ENCODE results near the gene NUP214.
"Not testable (repeated sequence)": the region's sequence is repeated elsewhere in the genome, so short reads cannot be mapped to it uniquely, and the experiment has no call there.

NUP214 gene

GRCh38 chr9:131167146-131167692, 41.8 kb downstream of the NUP214 start:
- no peak for DNase-seq

GRCh38 chr9:131167936-131168335, 42.5 kb downstream of the NUP214 start:
- no peak for DNase-seq

DNA sequence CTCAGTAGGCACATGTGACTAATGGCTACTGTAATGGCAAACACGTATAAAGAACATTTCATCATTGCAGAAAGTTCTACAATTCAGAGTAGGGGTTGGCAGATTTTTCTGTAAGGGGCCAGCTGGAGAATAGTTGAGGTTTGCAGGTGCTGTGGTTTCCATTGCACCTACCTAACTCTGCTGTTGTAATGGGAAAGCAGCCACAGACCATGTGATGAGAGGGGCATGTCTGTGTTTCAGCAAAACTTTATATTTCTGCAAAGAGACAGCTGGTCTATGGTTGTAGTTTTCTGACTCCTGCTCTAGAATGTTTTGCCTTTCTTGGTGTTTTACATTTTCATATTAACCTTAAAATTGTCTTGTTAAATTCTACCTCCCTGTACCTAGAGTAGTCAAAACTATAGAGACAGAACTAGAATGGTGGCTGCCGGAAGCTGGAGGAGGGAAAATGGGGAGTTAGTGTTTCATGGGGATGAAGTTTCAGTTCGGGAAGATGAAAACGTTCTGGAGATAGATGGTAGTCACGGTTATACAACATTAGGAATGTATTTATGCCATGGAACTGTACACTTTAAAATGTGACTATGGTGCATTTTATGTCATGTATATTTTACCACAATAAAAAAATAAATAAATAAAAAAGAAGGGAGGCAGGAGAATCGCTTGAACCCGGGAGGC, 44.3 kb downstream of the NUP214 start:
- DNase-seq = no peak

GRCh38 chr9:131173995-131174394, 48.6 kb downstream of the NUP214 start:
- no peak for DNase-seq

- no peak for DNase-seq
Measured at GRCh38 chr9:131174681-131175239, 49.4 kb downstream of the NUP214 start.

DNA sequence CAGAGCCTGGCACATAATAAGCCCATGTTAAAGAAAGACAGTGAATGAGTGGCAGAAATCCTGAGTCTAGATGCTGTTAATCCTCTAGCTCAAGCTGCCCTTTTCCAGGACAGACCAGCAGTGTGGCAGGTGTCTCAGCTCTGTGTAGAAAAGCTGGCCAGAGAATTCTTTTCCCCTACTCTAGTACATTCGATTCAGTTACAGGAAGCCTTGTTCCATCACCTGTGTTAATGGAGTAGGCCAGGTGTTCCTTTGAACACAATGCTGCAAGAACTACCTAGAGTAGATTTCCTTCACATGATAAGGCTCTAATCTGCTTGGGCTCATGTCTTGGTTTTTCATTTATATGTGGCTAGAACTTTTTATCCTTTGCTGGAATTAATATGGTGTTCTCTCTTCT, 52.5 kb downstream of the NUP214 start:
- no peak for DNase-seq

GRCh38 chr9:131178382-131178781, 53.0 kb downstream of the NUP214 start:
- peak; percentile 82 for DNase-seq

GRCh38 chr9:131178926-131179325, 53.5 kb downstream of the NUP214 start:
- no peak for DNase-seq

GRCh38 chr9:131179561-131180219, 54.3 kb downstream of the NUP214 start:
- DNase-seq = no peak

DNA sequence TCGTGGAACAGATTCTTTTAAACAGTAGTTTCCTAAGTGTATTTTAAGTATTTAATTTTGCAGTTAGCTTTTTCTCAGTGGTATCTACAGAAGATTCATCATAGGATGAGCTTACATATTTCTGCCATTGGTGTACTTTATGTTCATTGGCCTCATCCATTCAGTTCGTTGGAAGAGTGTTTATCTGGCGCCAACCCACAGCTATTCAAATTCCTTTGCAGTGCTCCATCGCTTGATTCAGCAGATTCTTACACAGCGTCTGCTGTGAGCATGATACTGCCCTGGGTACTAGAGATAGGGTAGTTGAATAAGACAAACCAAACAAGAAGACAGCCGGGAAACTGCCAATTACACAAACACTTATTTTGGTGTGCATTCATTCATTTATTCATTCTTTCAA, 55.1 kb downstream of the NUP214 start:
- no peak for DNase-seq

DNA sequence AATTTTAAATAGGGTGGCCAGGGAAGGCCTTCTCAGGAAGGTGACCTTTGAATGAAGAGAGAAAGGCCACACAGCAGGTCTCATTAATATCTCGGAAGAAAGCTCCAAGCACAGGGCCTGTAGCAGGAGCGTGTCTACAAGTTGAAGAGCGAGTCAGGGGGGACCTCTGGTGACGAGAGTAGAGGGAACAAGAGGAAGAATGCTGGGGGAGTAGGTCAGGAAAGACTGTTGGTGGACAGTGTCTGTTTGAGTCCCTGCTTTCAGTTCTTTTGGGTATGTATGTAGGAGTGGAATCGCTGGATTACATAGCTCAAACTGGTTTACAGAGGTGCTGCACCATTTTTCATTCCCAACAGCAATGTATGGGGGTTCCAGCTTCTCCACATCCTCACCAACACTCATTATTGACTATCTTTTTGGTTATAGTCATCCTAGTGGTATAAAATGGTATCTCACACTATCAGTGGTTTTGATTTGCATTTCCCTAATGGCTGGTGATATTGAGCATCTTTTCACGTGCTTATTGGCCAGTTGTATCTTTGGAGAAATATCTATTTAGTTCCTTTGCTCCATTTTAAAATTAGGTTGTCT, 55.8 kb downstream of the NUP214 start:
- DNase-seq = no peak

DNA sequence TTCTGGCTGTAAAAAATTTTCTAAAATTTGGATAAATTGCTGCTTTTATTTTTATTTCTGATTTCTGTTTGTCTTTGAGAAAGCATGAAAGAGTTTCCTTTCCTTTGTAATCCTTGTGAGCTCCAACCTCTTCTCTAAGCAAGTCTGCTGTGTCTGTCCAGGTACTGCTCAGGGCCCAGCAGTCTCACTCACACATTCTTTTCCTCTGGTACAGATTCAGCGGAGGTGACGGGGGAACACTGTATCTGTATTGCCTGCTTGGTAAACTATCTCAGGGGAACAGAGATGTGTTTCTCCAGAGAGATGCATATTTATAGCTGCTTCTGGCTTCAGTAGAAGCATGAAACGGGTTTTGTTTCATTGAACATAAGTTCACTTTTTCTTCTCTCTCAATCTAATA, 60.5 kb downstream of the NUP214 start:
- DNase-seq = no peak

DNA sequence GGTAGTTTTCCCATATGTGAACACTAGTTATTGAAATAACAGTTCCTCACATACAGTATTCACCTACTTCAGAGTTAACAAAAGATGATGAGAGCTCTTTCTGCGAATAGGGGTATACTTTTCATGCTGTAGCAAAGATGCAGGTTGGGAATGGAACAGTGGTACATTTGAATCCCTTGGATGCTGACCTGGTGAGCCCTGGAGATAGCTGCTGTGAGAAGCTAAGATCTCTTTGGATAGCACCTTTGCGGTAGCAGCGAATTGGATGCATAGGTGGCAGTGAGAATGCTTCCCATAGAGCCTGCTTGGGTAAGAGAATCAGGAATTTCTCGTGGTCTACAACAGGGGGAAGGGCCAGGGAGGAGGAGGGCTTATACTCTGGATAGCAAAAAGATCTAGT, 61.2 kb downstream of the NUP214 start:
- DNase-seq = no peak

GRCh38 chr9:131187957-131188356, 62.6 kb downstream of the NUP214 start:
- DNase-seq = no peak

- no peak for DNase-seq
Measured at GRCh38 chr9:131188976-131189375, 63.6 kb downstream of the NUP214 start.

- no peak for DNase-seq
Measured at GRCh38 chr9:131190191-131190590, 64.8 kb downstream of the NUP214 start.

DNA sequence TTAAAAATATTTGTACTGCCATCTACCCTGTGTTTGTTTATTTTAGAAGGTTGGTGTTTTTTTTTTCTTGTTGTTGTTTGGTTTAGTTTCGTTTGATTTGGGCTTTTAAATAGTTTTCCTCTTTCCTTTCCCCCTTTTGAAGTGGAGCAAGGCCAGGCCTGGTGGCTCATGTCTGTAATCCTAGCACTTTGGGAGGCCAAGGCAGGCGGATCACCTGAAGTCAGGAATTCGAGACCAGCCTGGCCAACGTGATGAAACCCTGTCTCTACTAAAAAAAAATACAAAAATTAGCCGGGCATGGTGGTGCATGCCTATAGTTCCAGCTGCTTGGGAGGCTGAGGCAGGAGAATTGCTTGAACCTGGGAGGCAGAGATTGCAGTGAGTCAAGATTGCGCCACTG, 65.6 kb downstream of the NUP214 start:
- DNase-seq = not testable (repeated sequence)

DNA sequence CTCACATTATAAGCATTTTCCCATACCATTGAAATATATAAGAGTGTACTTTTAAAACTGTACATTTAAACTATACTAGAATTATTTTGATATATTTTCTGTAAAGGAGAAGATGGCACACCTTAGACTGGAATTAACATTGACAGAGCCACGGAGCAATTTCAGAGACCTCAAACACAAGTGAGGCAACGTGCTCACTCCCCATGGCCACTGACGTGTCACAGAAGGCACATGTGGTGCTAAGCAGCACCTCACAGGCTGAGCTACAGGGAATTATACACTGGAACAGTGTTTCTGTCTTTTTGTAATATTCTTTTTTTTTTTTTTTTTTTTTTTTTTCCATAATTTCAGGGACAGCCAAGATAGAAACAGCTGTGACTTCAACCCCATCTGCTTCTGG, 66.5 kb downstream of the NUP214 start:
- no peak for DNase-seq

DNA sequence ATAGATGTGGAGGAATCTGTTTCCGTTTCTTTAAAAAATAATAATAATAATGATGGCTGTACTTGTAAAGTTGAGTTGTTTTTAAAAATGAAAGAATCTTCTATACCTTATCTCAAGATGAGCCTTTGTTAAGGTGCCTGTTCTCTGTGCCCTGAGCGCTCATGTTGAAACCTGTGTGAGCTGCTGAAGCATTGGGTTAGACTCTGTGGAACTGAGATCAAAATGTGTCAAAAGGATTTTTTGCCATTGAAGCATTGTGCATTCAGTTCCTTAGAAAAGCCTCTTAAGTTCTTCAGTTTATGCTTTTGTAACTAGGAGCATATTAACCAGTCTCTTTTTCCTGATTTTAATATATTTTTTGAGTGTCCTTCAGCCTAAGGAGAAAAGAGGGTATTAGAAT, 67.7 kb downstream of the NUP214 start:
- no peak for DNase-seq

GRCh38 chr9:131194762-131195161, 69.4 kb downstream of the NUP214 start:
- no peak for DNase-seq

DNA sequence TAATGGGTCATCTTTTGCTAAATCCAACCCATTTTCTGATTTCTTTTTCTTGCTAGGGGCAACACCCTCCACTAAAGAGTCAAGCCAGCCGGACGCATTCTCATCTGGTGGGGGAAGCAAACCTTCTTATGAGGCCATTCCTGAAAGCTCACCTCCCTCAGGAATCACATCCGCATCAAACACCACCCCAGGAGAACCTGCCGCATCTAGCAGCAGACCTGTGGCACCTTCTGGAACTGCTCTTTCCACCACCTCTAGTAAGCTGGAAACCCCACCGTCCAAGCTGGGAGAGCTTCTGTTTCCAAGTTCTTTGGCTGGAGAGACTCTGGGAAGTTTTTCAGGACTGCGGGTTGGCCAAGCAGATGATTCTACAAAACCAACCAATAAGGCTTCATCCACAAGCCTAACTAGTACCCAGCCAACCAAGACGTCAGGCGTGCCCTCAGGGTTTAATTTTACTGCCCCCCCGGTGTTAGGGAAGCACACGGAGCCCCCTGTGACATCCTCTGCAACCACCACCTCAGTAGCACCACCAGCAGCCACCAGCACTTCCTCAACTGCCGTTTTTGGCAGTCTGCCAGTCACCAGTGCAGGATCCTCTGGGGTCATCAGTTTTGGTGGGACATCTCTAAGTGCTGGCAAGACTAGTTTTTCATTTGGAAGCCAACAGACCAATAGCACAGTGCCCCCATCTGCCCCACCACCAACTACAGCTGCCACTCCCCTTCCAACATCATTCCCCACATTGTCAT, 72.0 kb downstream of the NUP214 start:
- DNase-seq = no peak

DNA sequence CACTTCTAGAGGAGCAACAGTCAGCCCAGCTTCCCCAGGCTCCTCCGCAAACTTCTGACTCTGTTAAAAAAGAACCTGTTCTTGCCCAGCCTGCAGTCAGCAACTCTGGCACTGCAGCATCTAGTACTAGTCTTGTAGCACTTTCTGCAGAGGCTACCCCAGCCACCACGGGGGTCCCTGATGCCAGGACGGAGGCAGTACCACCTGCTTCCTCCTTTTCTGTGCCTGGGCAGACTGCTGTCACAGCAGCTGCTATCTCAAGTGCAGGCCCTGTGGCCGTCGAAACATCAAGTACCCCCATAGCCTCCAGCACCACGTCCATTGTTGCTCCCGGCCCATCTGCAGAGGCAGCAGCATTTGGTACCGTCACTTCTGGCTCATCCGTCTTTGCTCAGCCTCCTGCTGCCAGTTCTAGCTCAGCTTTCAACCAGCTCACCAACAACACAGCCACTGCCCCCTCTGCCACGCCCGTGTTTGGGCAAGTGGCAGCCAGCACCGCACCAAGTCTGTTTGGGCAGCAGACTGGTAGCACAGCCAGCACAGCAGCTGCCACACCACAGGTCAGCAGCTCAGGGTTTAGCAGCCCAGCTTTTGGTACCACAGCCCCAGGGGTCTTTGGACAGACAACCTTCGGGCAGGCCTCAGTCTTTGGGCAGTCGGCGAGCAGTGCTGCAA, 72.8 kb downstream of the NUP214 start:
- no peak for DNase-seq

- DNase-seq = no peak
Measured at GRCh38 chr9:131201856-131202255, 76.5 kb downstream of the NUP214 start.
